ENCODE data around the gene NDUFB4. TPM values are rescaled to one million over a fixed set of nuclear protein-coding genes. Genes with fewer than 3 reads are reported as not detected.

Gene NDUFB4
- total RNA-seq, 4 donors from 2014 or later = 44.1 to 58.8 (median 49.7) TPM

DNA sequence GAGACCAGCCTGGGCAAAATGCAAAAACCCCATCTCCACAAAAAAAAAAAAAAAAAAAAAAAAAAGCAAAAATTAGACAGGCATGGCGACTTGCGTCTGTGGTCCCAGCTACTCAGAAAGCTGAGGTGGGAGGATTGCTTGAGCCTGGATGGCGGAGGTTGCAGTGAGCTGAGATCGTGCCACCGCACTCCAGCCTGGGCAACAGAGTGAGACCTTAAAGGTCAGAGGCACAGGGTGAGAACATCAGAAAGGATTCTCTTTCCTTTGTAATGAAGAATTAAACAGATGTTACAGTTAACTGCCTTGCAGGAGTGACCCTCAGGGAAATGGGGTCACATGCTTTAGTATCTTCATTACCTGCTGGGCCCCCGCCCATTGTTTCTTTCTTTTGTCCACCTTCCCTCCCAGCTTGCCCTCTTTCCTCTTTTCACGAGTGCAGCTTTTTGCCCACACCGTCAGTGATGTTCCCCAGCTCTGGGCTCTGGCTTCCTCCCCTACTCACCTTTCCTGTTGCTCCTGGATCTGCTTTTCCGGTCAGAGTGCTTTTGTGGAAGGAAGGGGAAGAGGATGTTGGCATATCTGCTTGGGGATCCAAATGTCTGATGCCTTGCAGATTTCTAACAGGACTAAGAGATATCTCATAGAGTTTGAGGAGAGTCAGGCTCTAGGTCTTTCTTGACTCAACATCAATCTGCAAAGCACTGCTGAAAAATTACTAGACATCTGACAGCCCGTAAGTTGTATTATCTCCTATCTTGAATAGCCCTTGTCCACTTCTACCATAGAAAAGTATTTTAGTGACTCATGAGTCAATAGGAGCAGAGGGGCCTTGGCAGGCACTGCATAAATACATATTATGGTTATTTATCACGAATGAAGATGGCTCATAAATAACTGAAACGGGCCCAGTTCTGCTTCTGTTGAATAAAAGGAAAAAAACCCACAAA is 35.6 kb upstream of the NDUFB4 start:
- no peaks in the 10 kb centered on the region for H3K27me3 ChIP-seq
- no peak overlapping the region for H3K4me3 ChIP-seq
- H3K36me3 ChIP-seq = no peaks in the 10 kb centered on the region
- no peak for DNase-seq (ENCODE audit: low spot score in 2 of 2)
- H3K4me1 ChIP-seq = peaks cover 0 to 51% (median 6%) of the 10 kb centered on the region in 4 donors
- H3K27ac ChIP-seq = peak overlapping the region in 1 of 4 donors; percentile 68
- TF ChIP-seq, protein P1, sequence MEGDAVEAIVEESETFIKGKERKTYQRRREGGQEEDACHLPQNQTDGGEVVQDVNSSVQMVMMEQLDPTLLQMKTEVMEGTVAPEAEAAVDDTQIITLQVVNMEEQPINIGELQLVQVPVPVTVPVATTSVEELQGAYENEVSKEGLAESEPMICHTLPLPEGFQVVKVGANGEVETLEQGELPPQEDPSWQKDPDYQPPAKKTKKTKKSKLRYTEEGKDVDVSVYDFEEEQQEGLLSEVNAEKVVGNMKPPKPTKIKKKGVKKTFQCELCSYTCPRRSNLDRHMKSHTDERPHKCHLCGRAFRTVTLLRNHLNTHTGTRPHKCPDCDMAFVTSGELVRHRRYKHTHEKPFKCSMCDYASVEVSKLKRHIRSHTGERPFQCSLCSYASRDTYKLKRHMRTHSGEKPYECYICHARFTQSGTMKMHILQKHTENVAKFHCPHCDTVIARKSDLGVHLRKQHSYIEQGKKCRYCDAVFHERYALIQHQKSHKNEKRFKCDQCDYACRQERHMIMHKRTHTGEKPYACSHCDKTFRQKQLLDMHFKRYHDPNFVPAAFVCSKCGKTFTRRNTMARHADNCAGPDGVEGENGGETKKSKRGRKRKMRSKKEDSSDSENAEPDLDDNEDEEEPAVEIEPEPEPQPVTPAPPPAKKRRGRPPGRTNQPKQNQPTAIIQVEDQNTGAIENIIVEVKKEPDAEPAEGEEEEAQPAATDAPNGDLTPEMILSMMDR (IDR thresholded peaks at IDR 0.05) = no peak
- TF ChIP-seq EP300 (IDR thresholded peaks at IDR 0.05) (no peak), POLR2A (IDR thresholded peaks at IDR 0.05) (no peak)
- no peaks in the 10 kb centered on the region for H3K9me3 ChIP-seq
- WGBS, 2 donors = 75 to 84% methylated on average over 12 of the region's 12 CpGs

DNA sequence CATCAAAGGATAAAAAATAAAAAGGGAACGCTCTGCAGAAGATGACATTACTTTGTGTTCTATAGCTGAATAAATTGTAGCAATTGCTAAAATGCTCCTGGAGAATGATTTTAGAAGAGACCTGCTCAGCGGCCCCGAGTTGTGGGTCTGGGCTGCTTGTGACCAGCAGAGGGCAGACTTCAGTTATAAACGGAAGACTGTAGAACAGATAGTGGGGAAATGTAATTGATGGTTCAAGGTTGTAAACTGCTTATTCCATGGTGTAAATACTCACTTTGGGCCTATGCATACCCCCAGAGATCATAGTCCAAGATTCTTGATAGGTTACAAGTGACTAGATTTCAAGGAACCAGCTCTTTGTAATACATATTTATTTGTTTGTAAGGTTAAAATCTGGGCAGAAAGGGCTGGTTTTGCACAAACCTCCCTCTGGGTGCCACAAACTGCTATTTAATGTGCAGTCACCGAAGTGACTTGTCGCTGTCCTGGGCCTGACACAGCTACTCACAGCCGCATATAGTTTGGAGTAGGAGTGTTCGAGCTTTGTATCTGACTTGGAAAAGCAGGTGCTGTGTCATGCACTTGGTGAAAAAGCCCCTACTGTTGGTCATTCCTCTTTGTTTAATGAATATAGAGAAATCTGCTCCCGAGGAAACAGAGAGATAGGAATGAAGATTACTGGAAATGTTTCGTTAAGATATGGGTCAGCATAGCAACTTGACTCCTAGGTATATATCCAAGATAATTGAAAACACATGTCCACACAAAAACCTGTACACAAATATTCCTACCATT is 34.7 kb upstream of the NDUFB4 start:
- Histone ChIP-seq H3K27ac (peak overlapping the region in 1 of 4 donors; percentile 68), H3K36me3 (no peaks in the 10 kb centered on the region), H3K9me3 (no peaks in the 10 kb centered on the region), H3K4me3 (no peak overlapping the region), H3K27me3 (no peaks in the 10 kb centered on the region), H3K4me1 (peaks cover 0 to 44% (median 6%) of the 10 kb centered on the region in 4 donors)
- TF ChIP-seq, protein P1 (IDR thresholded peaks at IDR 0.05) = peak; percentile 68 to 89 (median 81)
- no peak for TF ChIP-seq POLR2A (IDR thresholded peaks at IDR 0.05)
- DNase-seq (ENCODE audit: low spot score in 2 of 2) = peak; percentile 58 to 89
- 32 to 34% methylated on average over 10 of the region's 10 CpGs for WGBS, 2 donors

DNA sequence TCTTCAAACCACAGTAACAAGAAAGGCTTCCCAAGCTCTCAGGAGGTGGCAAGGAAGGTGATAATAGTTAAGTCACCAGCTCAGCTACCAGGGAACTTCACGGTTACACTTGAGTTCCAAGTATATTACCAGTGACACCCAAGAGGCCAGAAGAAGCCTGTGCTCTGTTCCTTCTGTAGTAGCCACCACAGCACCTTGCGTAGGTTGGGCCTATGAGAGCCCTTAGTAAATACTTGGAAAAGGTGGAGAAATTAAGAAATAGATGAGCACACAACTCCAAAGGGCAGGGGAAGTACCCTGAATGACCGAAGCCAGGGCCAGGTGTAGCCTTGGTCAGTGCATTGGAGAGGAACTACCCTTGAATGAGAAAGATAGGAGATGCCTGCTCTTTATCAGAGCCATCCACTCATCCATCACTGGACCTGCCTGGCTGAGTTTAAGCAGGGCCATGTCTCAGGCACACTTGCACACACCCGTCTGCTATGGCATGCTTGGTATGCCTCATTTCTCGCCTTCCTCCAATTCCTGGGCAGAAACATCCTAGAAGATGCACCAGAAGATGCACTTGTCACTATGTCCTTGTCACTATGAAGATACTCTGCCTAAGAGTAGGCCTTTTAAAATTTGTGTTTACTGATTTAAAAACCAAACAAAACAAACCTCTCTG is 32.6 kb upstream of the NDUFB4 start:
- no peak overlapping the region for H3K4me3 ChIP-seq
- 87 to 93% methylated on average over 5 of the region's 5 CpGs for WGBS, 2 donors
- H3K4me1 ChIP-seq = peaks cover 0 to 41% (median under 1%) of the 10 kb centered on the region in 4 donors
- no peak overlapping the region for H3K27ac ChIP-seq
- H3K9me3 ChIP-seq = no peaks in the 10 kb centered on the region
- H3K36me3 ChIP-seq = no peaks in the 10 kb centered on the region
- TF ChIP-seq EP300 (IDR thresholded peaks at IDR 0.05) (no peak), POLR2A (IDR thresholded peaks at IDR 0.05) (no peak)
- TF ChIP-seq, protein P1 (IDR thresholded peaks at IDR 0.05) = no peak
- H3K27me3 ChIP-seq = no peaks in the 10 kb centered on the region
- DNase-seq (ENCODE audit: low spot score in 2 of 2) = no peak

DNA sequence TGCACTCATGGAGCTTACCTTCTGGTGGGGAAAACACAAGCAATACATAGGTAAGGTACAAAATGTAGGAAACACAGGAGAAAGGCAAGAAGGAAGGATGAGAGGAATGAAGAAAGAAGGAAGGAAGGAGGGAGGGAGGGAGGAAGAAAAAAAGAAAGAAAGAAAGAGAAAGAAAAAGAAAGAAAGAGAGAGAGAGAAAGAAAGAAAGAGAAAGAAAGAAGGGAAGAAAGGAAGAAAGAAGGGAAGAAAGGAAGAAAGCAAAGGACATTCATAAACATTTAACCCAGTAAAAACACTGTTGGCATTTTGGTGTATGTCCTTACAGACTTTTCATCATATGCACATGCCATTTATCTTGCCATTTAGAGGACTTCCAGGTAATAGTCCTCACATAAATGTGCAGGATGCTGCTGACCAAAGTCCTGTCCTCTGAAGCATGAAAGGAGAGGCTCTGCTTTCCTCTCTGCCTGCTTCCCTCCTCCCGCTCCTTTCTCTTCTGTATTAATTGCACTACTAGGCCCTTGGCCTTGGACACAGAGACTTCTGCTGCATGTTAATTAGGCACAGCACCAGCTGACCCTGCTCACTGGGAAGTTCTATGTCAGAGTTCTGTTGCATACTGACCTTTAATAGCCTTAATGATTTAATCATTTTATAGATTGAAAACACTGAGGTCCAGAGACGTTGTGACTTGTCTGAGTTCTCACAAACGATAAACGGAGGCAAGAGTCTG is 29.7 kb upstream of the NDUFB4 start:
- no peaks in the 10 kb centered on the region for H3K27me3 ChIP-seq
- no peak for DNase-seq (ENCODE audit: low spot score in 2 of 2)
- no peak overlapping the region for H3K4me3 ChIP-seq
- H3K27ac ChIP-seq = no peak overlapping the region
- H3K36me3 ChIP-seq = no peaks in the 10 kb centered on the region
- TF ChIP-seq EP300 (IDR thresholded peaks at IDR 0.05) = no peak
- TF ChIP-seq POLR2A (IDR thresholded peaks at IDR 0.05) = no peak
- peaks cover 0 to 18% (median 0%) of the 10 kb centered on the region in 4 donors for H3K4me1 ChIP-seq
- H3K9me3 ChIP-seq = no peaks in the 10 kb centered on the region
- WGBS, 2 donors = 39 to 47% methylated on average over 4 of the region's 4 CpGs
